Neural cell (in vitro differentiated cells): ENCODE data around the gene NUFIP2. TPM values are rescaled to one million over a fixed set of nuclear protein-coding genes. Genes with fewer than 3 reads are reported as not detected.

Experiments used
- H2AFZ ChIP-seq: fragments of 200-600, 300-800 bp; sonication (generic), shearing (Covaris generic); 2 replicates; pipeline ENCODE4 v1.6.0; 2014; ENCODE audit warnings: low read depth, mild to moderate bottlenecking, antibody characterized with exemption, low read length, moderate library complexity
- H3F3A ChIP-seq: fragments of 200-600 bp; shearing (Covaris generic); 2 replicates; pipeline ENCODE4 v1.6.1; 2016; ENCODE audit warnings: mild to moderate bottlenecking, moderate library complexity, mixed read lengths, antibody characterized with exemption, low read length; ENCODE audit not compliant: insufficient read depth, poor library complexity, severe bottlenecking
- H3K27ac ChIP-seq: fragments of 200-600, 300-800 bp; sonication (generic), shearing (Covaris generic); 2 replicates; pipeline ENCODE4 v1.5.1; 2014; ENCODE audit warnings: mild to moderate bottlenecking, low read length, moderate library complexity
- H3K27me3 ChIP-seq: fragments of 300-800, 200-600 bp; sonication (generic), shearing (Covaris generic); 2 replicates; pipeline ENCODE4 v1.6.0; 2014; ENCODE audit warnings: mild to moderate bottlenecking, low read depth, low read length, moderate library complexity; ENCODE audit not compliant: insufficient read depth
- H3K36me3 ChIP-seq: fragments of 300-800, 200-600 bp; sonication (generic), shearing (Covaris generic); 2 replicates; pipeline ENCODE4 v1.5.1; 2014; ENCODE audit warnings: mild to moderate bottlenecking, antibody characterized with exemption, low read length, moderate library complexity; ENCODE audit not compliant: insufficient read depth
- H3K4me2 ChIP-seq: fragments of 300-800, 200-600 bp; sonication (generic), shearing (Covaris generic); 2 replicates; pipeline ENCODE4 v1.6.0; 2014; ENCODE audit warnings: mild to moderate bottlenecking, low read length
- H3K4me3 ChIP-seq: fragments of 300-800, 200-600 bp; sonication (generic), shearing (Covaris generic); 2 replicates; pipeline ENCODE4 v1.5.1; 2014; ENCODE audit warnings: mild to moderate bottlenecking, low read length, moderate library complexity
- H3K79me2 ChIP-seq: fragments of 200-600 bp; shearing (Covaris generic); replicated peaks from 2 replicates; pipeline ENCODE4 v1.6.0; 2014; ENCODE audit warnings: mild to moderate bottlenecking, low read length, moderate library complexity; ENCODE audit not compliant: insufficient read depth
- H3K9ac ChIP-seq: fragments of 300-800, 200-600 bp; sonication (generic), shearing (Covaris generic); 2 replicates; pipeline ENCODE4 v1.6.1; 2016; ENCODE audit warnings: mild to moderate bottlenecking, low read length, mixed read lengths
- H3K9me2 ChIP-seq: fragments of 200-600 bp; shearing (Covaris generic); 2 replicates; pipeline ENCODE4 v1.6.1; 2016; ENCODE audit warnings: mild to moderate bottlenecking, low read length, mixed read lengths; ENCODE audit not compliant: insufficient read depth
- H3K9me3 ChIP-seq: fragments of 200-600, 300-800 bp; sonication (generic), shearing (Covaris generic); 2 replicates; pipeline ENCODE4 v1.6.1; 2016; ENCODE audit warnings: mild to moderate bottlenecking, mixed run types, low read length, moderate library complexity, mixed read lengths
- H4K20me1 ChIP-seq: fragments of 200-600 bp; shearing (Covaris generic); 2 replicates; pipeline ENCODE4 v1.6.1; 2016; ENCODE audit warnings: mild to moderate bottlenecking, mixed run types; ENCODE audit not compliant: insufficient read depth
- EP300 ChIP-seq: fragments of 450-650 bp; conservative IDR thresholded peaks from 2 replicates; pipeline ENCODE4 v1.6.1; 2014; ENCODE audit warnings: antibody characterized with exemption, mild to moderate bottlenecking, moderate library complexity; ENCODE audit not compliant: poor library complexity, severe bottlenecking
- EZH2 ChIP-seq: fragments of 200-600, 300-800 bp; shearing (Covaris generic), sonication (generic); IDR thresholded peaks from 2 replicates; pipeline ENCODE4 v1.6.1; 2014; ENCODE audit warnings: antibody characterized with exemption, low read length, borderline replicate concordance, mild to moderate bottlenecking; ENCODE audit not compliant: insufficient read depth, poor library complexity, severe bottlenecking
- MXI1 ChIP-seq: fragments of 450-650 bp; conservative IDR thresholded peaks from 2 replicates; pipeline ENCODE4 v1.6.1; 2014; ENCODE audit warnings: antibody characterized with exemption, mild to moderate bottlenecking; ENCODE audit not compliant: poor library complexity, severe bottlenecking
- POLR2AphosphoS5 ChIP-seq: IDR thresholded peaks from 2 replicates; pipeline ENCODE4 v1.6.1; 2012
- RAD21 ChIP-seq: fragments of 450-650 bp; conservative IDR thresholded peaks from 2 replicates; pipeline ENCODE4 v1.6.1; 2014; ENCODE audit warnings: antibody characterized with exemption, mild to moderate bottlenecking, moderate library complexity
- SMC3 ChIP-seq: fragments of 450-650 bp; conservative IDR thresholded peaks from 2 replicates; pipeline ENCODE4 v1.6.1; 2014; ENCODE audit warnings: antibody characterized with exemption, mild to moderate bottlenecking, moderate library complexity; ENCODE audit not compliant: poor library complexity
- TAF1 ChIP-seq: IDR thresholded peaks from 2 replicates; pipeline ENCODE4 v1.6.1; 2012; ENCODE audit warnings: low read depth
- polyA plus RNA-seq: library from polyadenylated mRNA; depleted of rRNA; stranded (reverse); fragments of >200 nt; gene quantifications from 2 replicates; pipeline ENCODE4 v1.2.3, GENCODE V29; 2014
- TF ChIP-seq, protein P1 (sequence below): IDR thresholded peaks from 2 replicates; pipeline ENCODE4 v1.6.1; 2012; ENCODE audit warnings: borderline replicate concordance
- TF ChIP-seq, protein P2 (sequence below): fragments of 450-650 bp; IDR thresholded peaks from 2 replicates; pipeline ENCODE4 v1.5.1; 2014; ENCODE audit warnings: antibody characterized with exemption, mild to moderate bottlenecking, moderate library complexity; ENCODE audit not compliant: poor library complexity, severe bottlenecking

Gene NUFIP2
- polyA plus RNA-seq, 1 donor from 2014 or later: 22.4 TPM

DNA sequence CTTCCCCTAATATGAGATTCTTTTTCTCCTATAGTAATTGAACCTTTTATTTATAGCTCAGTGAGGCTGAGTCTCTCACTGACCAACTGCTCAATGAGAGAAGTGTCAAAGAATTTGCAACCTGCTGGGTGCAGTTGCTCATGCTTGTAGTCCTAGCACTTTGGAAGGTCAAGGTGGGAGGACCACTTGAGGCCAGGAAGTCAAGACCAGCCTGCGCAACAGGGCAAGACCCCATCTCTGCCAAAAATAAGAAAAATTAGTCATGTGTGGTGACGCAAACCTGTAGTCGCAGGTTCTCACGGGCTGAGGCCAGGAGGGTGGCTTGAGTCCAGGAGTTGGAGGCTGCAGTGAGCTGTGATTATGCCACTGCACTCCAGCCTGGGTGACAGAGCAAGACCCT lies 78.2 kb downstream of the NUFIP2 start:
- H3K4me2 ChIP-seq: no peak overlapping the region
- no peaks in the 10 kb centered on the region for H4K20me1 ChIP-seq
- no peak overlapping the region for H3K27ac ChIP-seq
- TF ChIP-seq, protein P1, sequence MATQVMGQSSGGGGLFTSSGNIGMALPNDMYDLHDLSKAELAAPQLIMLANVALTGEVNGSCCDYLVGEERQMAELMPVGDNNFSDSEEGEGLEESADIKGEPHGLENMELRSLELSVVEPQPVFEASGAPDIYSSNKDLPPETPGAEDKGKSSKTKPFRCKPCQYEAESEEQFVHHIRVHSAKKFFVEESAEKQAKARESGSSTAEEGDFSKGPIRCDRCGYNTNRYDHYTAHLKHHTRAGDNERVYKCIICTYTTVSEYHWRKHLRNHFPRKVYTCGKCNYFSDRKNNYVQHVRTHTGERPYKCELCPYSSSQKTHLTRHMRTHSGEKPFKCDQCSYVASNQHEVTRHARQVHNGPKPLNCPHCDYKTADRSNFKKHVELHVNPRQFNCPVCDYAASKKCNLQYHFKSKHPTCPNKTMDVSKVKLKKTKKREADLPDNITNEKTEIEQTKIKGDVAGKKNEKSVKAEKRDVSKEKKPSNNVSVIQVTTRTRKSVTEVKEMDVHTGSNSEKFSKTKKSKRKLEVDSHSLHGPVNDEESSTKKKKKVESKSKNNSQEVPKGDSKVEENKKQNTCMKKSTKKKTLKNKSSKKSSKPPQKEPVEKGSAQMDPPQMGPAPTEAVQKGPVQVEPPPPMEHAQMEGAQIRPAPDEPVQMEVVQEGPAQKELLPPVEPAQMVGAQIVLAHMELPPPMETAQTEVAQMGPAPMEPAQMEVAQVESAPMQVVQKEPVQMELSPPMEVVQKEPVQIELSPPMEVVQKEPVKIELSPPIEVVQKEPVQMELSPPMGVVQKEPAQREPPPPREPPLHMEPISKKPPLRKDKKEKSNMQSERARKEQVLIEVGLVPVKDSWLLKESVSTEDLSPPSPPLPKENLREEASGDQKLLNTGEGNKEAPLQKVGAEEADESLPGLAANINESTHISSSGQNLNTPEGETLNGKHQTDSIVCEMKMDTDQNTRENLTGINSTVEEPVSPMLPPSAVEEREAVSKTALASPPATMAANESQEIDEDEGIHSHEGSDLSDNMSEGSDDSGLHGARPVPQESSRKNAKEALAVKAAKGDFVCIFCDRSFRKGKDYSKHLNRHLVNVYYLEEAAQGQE: no peak
- TF ChIP-seq EZH2: no peak
- no peak for TF ChIP-seq POLR2AphosphoS5
- H3F3A ChIP-seq: no peaks in the 10 kb centered on the region
- H2AFZ ChIP-seq: no peak overlapping the region
- H3K79me2 ChIP-seq: no peaks in the 10 kb centered on the region
- H3K9me2 ChIP-seq: no peaks in the 10 kb centered on the region
- H3K9ac ChIP-seq: no peak overlapping the region
- no peaks in the 10 kb centered on the region for H3K9me3 ChIP-seq
- no peaks in the 10 kb centered on the region for H3K36me3 ChIP-seq
- H3K27me3 ChIP-seq: no peaks in the 10 kb centered on the region
- H3K4me3 ChIP-seq: no peak overlapping the region

DNA sequence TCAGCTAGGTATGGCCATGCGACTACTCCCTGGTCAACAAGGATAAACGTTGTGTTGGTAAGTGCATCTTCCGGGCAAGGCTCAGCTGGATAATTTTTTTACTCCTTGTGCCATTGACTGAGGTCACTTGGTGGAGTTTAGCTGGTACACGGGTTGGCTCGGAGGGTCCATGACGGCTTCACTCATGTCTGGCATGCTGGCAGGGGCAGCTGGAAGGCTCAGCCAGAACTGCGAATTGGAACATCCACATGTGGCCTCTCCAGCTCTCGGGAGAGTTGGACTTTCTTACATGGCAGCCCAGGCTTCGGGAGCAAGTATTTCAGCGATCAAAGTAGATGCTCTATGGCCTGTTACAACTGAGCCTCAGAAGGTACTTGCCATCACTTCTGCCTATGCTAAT lies 78.8 kb downstream of the NUFIP2 start:
- Histone ChIP-seq H3K9me2 (no peaks in the 10 kb centered on the region), H3K79me2 (no peaks in the 10 kb centered on the region), H3K27ac (no peak overlapping the region), H3K9ac (no peak overlapping the region), H3K4me3 (no peak overlapping the region), H3K27me3 (no peaks in the 10 kb centered on the region), H3K9me3 (no peaks in the 10 kb centered on the region), H3F3A (no peaks in the 10 kb centered on the region), H4K20me1 (no peaks in the 10 kb centered on the region), H3K4me2 (no peak overlapping the region), H2AFZ (no peak overlapping the region), H3K36me3 (no peaks in the 10 kb centered on the region)
- TF ChIP-seq POLR2AphosphoS5 (no peak), MXI1 (no peak), RAD21 (no peak), EP300 (no peak), EZH2 (no peak), SMC3 (no peak), TAF1 (no peak)
- TF ChIP-seq, protein P1: no peak
- TF ChIP-seq, protein P2, sequence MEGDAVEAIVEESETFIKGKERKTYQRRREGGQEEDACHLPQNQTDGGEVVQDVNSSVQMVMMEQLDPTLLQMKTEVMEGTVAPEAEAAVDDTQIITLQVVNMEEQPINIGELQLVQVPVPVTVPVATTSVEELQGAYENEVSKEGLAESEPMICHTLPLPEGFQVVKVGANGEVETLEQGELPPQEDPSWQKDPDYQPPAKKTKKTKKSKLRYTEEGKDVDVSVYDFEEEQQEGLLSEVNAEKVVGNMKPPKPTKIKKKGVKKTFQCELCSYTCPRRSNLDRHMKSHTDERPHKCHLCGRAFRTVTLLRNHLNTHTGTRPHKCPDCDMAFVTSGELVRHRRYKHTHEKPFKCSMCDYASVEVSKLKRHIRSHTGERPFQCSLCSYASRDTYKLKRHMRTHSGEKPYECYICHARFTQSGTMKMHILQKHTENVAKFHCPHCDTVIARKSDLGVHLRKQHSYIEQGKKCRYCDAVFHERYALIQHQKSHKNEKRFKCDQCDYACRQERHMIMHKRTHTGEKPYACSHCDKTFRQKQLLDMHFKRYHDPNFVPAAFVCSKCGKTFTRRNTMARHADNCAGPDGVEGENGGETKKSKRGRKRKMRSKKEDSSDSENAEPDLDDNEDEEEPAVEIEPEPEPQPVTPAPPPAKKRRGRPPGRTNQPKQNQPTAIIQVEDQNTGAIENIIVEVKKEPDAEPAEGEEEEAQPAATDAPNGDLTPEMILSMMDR: no peak
